OCI-LY3 (cell line): Measurements from ENCODE around the gene PSMC5.
"Not testable (repeated sequence)": the region's sequence is repeated elsewhere in the genome, so short reads cannot be mapped to it uniquely, and the experiment has no call there.

Source experiments
- H2AFZ ChIP-seq: fragments of 200-600, 300-600 bp; shearing (Covaris generic); 2 replicates; pipeline ENCODE4 v1.6.0; 2014; ENCODE audit warnings: antibody characterized with exemption, low read depth, low read length
- H3K27ac ChIP-seq: fragments of 200-600, 300-600 bp; sonication (generic); 2 replicates; pipeline ENCODE4 v1.5.1; 2014; ENCODE audit warnings: mild to moderate bottlenecking, low read length, moderate library complexity, mixed read lengths
- H3K27me3 ChIP-seq: fragments of 200-600, 300-600 bp; sonication (generic); 2 replicates; pipeline ENCODE4 v1.6.1; 2014; ENCODE audit warnings: low read depth, low read length, mixed read lengths
- H3K36me3 ChIP-seq: fragments of 200-600, 300-600 bp; sonication (generic); replicated peaks from 2 replicates; pipeline ENCODE3; 2014; ENCODE audit warnings: low read depth, low read length, mixed read lengths
- H3K4me1 ChIP-seq: fragments of 300-600, 200-600 bp; sonication (generic); 2 replicates; pipeline ENCODE4 v1.6.1; 2014; ENCODE audit warnings: low read length, mixed read lengths
- H3K4me2 ChIP-seq: fragments of 200-600, 300-600 bp; sonication (generic); 2 replicates; pipeline ENCODE4 v1.6.1; 2014; ENCODE audit warnings: low read length, mixed read lengths
- H3K4me3 ChIP-seq: fragments of 300-600, 200-600 bp; sonication (generic); 2 replicates; pipeline ENCODE4 v1.5.1; 2014; ENCODE audit warnings: antibody characterized with exemption, mild to moderate bottlenecking, low read length, moderate library complexity
- H3K79me2 ChIP-seq: fragments of 300-600, 200-600 bp; shearing (Covaris generic); 2 replicates; pipeline ENCODE4 v1.6.1; 2014; ENCODE audit warnings: mild to moderate bottlenecking, low read length, mixed read lengths
- H3K9ac ChIP-seq: fragments of 300-600, 200-600 bp; shearing (Covaris generic); 2 replicates; pipeline ENCODE4 v1.6.0; 2014; ENCODE audit warnings: mild to moderate bottlenecking, low read length, moderate library complexity
- H3K9me3 ChIP-seq: fragments of 200-600, 300-600 bp; shearing (Covaris generic); 2 replicates; pipeline ENCODE4 v1.6.1; 2014; ENCODE audit warnings: low read length, mixed read lengths; ENCODE audit not compliant: insufficient read depth
- H4K20me1 ChIP-seq: fragments of 200-600, 300-600 bp; sonication (generic); 2 replicates; pipeline ENCODE4 v1.6.1; 2016; ENCODE audit warnings: low read length, mixed read lengths; ENCODE audit not compliant: insufficient read depth
- EZH2phosphoT487 ChIP-seq: fragments of 200-600 bp; shearing (Covaris generic); IDR thresholded peaks from 2 replicates; pipeline ENCODE4 v1.6.1; 2018; ENCODE audit warnings: antibody characterized with exemption, mixed run types, low read depth
- TF ChIP-seq, protein P1 (sequence below): fragments of 200-600, 300-600 bp; sonication (generic); IDR thresholded peaks from 2 replicates; pipeline ENCODE4 v1.5.1; 2014; ENCODE audit warnings: antibody characterized with exemption, low read length, low read depth

Gene PSMC5

DNA sequence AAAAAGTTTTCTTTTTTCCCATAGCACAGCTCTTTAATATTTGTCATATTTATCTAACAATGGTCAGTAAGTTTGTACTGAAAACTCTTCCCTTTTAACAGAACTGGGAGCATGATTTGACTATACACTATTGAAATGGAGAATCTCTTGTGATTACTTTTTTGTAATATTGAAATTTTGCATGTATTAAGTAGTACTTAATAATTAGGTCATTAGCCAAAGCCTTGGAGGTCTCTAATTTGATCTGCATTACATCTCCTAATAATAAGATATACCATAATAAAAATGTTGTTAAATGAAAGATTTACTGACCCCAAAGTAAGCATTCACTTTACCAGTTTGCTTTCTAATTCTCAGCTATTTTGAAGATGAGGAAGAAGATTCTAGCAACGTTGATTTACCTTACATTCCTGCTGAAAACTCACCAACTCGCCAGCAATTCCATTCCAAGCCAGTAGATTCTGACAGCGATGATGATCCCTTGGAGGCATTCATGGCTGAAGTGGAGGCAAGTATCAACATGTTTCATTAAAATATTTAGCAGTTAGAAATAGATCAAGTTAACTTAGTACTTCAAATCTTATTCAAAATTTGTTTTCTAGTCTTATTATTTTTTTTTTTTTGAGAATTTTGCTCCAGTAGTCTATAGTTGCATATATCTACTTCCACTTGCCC is 35.0 kb upstream of the PSMC5 start:
- no peaks in the 10 kb centered on the region for H3K4me1 ChIP-seq
- H3K27me3 ChIP-seq = no peaks in the 10 kb centered on the region
- no peaks in the 10 kb centered on the region for H3K9me3 ChIP-seq
- 0 out of 2 replicates have a peak, but pooled peaks cover 6% of the 10 kb centered on the region for H4K20me1 ChIP-seq
- peaks cover 57% of the 10 kb centered on the region for H3K36me3 ChIP-seq
- H3K4me3 ChIP-seq = no peak overlapping the region
- H2AFZ ChIP-seq = no peak overlapping the region
- TF ChIP-seq, protein P1, sequence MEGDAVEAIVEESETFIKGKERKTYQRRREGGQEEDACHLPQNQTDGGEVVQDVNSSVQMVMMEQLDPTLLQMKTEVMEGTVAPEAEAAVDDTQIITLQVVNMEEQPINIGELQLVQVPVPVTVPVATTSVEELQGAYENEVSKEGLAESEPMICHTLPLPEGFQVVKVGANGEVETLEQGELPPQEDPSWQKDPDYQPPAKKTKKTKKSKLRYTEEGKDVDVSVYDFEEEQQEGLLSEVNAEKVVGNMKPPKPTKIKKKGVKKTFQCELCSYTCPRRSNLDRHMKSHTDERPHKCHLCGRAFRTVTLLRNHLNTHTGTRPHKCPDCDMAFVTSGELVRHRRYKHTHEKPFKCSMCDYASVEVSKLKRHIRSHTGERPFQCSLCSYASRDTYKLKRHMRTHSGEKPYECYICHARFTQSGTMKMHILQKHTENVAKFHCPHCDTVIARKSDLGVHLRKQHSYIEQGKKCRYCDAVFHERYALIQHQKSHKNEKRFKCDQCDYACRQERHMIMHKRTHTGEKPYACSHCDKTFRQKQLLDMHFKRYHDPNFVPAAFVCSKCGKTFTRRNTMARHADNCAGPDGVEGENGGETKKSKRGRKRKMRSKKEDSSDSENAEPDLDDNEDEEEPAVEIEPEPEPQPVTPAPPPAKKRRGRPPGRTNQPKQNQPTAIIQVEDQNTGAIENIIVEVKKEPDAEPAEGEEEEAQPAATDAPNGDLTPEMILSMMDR = no peak
- H3K9ac ChIP-seq = no peak overlapping the region; the same call in 1 of the 2 replicates
- no peak overlapping the region for H3K4me2 ChIP-seq
- H3K27ac ChIP-seq = no peak overlapping the region
- peaks cover 68% of the 10 kb centered on the region for H3K79me2 ChIP-seq

DNA sequence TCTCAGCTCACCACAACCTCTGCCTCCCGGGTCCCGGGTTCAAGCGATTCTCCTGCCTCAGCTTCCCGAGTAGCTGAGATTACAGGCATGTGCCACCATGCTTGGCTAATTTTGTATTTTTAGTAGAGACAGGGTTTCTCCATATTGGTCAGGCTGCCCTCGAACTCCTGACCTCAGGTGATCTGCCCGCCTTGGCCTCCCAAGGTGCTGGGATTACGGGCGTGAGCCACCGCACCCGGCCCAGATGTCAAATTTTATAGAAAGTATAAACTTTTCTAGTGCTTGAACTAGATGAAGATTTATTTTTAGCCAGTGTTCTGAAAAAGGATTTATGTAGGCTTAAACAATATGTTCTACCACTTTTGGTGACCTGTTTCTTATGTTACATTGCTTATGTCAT is 30.9 kb upstream of the PSMC5 start:
- H4K20me1 ChIP-seq, H3K4me3 ChIP-seq, H2AFZ ChIP-seq, H3K27me3 ChIP-seq, H3K27ac ChIP-seq, H3K9ac ChIP-seq, H3K4me1 ChIP-seq, H3K4me2 ChIP-seq, H3K9me3 ChIP-seq: not testable (repeated sequence)
- Histone ChIP-seq H3K36me3 (peaks cover 80% of the 10 kb centered on the region), H3K79me2 (peaks cover 35% of the 10 kb centered on the region)

DNA sequence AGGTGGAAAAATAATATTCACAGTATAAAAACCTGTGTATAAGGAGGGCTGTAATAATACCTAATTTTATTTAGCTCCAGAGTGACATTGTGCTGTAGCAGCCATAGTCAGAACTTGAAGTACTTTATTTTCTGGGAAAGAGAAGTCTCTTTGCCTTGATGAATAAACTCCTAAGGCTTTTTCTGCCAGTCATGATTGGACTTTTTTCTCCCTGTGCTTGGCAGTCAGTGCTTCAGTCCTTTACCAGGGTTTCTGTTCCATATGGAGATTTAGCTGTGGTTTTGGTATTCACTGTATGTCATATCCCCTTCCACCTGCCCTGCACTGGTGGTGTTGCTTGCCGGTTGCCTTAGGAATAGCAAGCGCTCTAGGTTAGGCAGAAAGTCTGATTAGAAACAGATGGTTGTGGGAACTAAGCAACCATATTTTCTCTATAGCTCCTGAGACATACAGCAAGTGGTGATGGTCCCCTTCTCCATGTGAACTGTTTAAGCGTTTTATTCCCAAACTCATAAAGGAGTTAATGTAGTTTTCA is 28.6 kb upstream of the PSMC5 start:
- Histone ChIP-seq H3K27ac (no peak overlapping the region), H3K27me3 (no peaks in the 10 kb centered on the region), H3K4me2 (no peak overlapping the region), H3K36me3 (peaks cover 76% of the 10 kb centered on the region), H4K20me1 (no peaks in the 10 kb centered on the region), H3K79me2 (peaks cover 24% of the 10 kb centered on the region), H3K4me3 (no peak overlapping the region), H3K9ac (no peak overlapping the region), H2AFZ (no peak overlapping the region), H3K4me1 (no peaks in the 10 kb centered on the region), H3K9me3 (no peaks in the 10 kb centered on the region)
- TF ChIP-seq, protein P1 = no peak
- no peak for TF ChIP-seq EZH2phosphoT487

DNA sequence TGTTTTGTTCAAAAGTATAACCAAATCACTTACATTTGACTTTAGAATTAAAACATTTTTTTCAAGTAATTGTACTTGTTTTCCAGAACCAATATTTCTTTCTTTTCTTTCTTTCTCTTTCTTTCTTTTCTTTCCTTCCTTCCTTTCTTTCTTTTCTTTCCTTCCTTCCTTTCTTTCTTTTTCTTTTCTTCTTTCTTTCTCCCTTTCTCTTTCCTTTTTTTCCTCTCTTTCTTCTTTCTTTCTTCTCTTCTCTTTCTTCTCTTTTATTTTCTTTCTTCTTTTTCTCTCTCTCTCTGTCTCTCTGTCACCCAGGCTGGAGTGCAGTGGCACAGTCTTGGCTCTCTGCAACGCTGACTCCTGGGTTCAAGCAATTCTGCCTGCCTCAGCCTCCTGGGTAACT is 26.4 kb upstream of the PSMC5 start:
- H3K27me3 ChIP-seq = no peaks in the 10 kb centered on the region
- H4K20me1 ChIP-seq = no peaks in the 10 kb centered on the region
- H2AFZ ChIP-seq = no peak overlapping the region
- TF ChIP-seq, protein P1 = no peak
- no peak for TF ChIP-seq EZH2phosphoT487
- no peak overlapping the region for H3K4me3 ChIP-seq
- H3K4me1 ChIP-seq = no peaks in the 10 kb centered on the region
- no peak overlapping the region for H3K4me2 ChIP-seq
- H3K9ac ChIP-seq = no peak overlapping the region
- H3K79me2 ChIP-seq = peaks cover 9% of the 10 kb centered on the region
- H3K9me3 ChIP-seq = no peaks in the 10 kb centered on the region
- peaks cover 66% of the 10 kb centered on the region for H3K36me3 ChIP-seq
- no peak overlapping the region for H3K27ac ChIP-seq
